ENCODE measurements around the gene GAPVD1. TPM values are rescaled to one million over a fixed set of nuclear protein-coding genes. Genes with fewer than 3 reads are reported as not detected.

The GAPVD1 gene
- total and polyA plus RNA-seq, 10 of the 15 experiments (the other 5 are each of a cell fraction or from before 2014, with no cell fraction given): 4.3 to 36.6 (median 25.9) TPM

GRCh38 chr9:125343518-125344275 is 82.1 kb downstream of the GAPVD1 start:
- no peak for TF ChIP-seq EP300 (IDR thresholded peaks at IDR 0.05; ENCODE audit: borderline replicate concordance in 1 of 2, control insufficient read depth in 1 of 2, low read depth in 2 of 2, low read length in 2 of 2)
- TF ChIP-seq CBX3 (IDR thresholded peaks at IDR 0.05; ENCODE audit: borderline replicate concordance, low read depth): no peak
- TF ChIP-seq NRF1 (conservative IDR thresholded peaks at IDR 0.05; ENCODE audit: low read depth, low read length): no peak
- no peak for TF ChIP-seq BRCA1 (IDR thresholded peaks at IDR 0.05; ENCODE audit: low read depth, low read length)
- H3K4me3 ChIP-seq: no peak overlapping the region
- ChIA-PET RAD21 (ENCODE audit: unreplicated experiment) (no interaction called here), SMC1A (ENCODE audit: uncharacterized antibody, unreplicated experiment) (interaction anchor here (0.7 to 1.4 kb wide), 6 partner anchors 8 to 186 kb away, joined by 3 read pairs; no protein-coding TSS in a partner anchor), CTCF (interaction anchor here (1.5 to 1.6 kb wide), 2 partner anchors 108 to 1148 kb away, joined by 3 read pairs; no protein-coding TSS in a partner anchor), POLR2A (interaction anchor here (0.6 kb wide), 4 partner anchors 82 to 618 kb away, joined by 3 to 4 read pairs (median 3); partner anchors contain the start of gene GAPVD1)
- ATAC-seq (no peak), FAIRE-seq (no peak), DNase-seq (ENCODE audit: low read depth, low spot score) (no peak)
- H2AFZ ChIP-seq (ENCODE audit: control insufficient read depth, low read depth, low read length): no peak overlapping the region
- no peak overlapping the region for H3K9ac ChIP-seq (ENCODE audit: control insufficient read depth, insufficient read depth, low read length)
- 77% methylated on average over 3 of the region's 3 CpGs for WGBS (ENCODE audit: insufficient coverage, insufficient replicate concordance, low lambda C conversion rate, missing lambda C conversion rate)
- H3K36me3 ChIP-seq (ENCODE audit: control insufficient read depth in 2 of 2, insufficient read depth in 2 of 2, low read length in 1 of 2): peaks cover 2 to 26% of the 10 kb centered on the region in 2 experiments; a peak in 3 of 4 replicates
- no TSS peak for BruUV-seq (replicated peaks)
- no peaks in the 10 kb centered on the region for H3K4me1 ChIP-seq (ENCODE audit: control insufficient read depth, insufficient read depth, low read length)
- H3K79me2 ChIP-seq (ENCODE audit: control insufficient read depth, insufficient read depth, low read length): no peaks in the 10 kb centered on the region
- H3K27me3 ChIP-seq (replicated peaks in 1 of 2; ENCODE audit: control insufficient read depth in 2 of 2, insufficient read depth in 2 of 2, low read length in 1 of 2): no peaks in the 10 kb centered on the region
- H3K27ac ChIP-seq (ENCODE audit: control insufficient read depth, insufficient read depth): no peak overlapping the region
- no peak overlapping the region for H3K4me2 ChIP-seq (ENCODE audit: control insufficient read depth, insufficient read depth)
- no peaks in the 10 kb centered on the region; the same call in 2 of the 3 replicates for H3K9me3 ChIP-seq (replicated peaks; ENCODE audit: control insufficient read depth, insufficient read depth, low read length)
- no peaks in the 10 kb centered on the region for H4K20me1 ChIP-seq (ENCODE audit: control insufficient read depth, insufficient read depth)
- intact Hi-C loops (cut with micrococcal nuclease; ENCODE audit: unreplicated experiment) (no loop called here), in situ Hi-C loops (cut with MboI) (no loop called here)

GRCh38 chr9:125346080-125346732 is 84.6 kb downstream of the GAPVD1 start:
- H3K36me3 ChIP-seq (ENCODE audit: control insufficient read depth in 2 of 2, insufficient read depth in 2 of 2, low read length in 1 of 2): peaks cover 6 to 29% of the 10 kb centered on the region in 2 experiments; a peak in 3 of 4 replicates
- ChIA-PET CTCF (no interaction called here), RAD21 (ENCODE audit: unreplicated experiment) (no interaction called here), SMC1A (ENCODE audit: uncharacterized antibody, unreplicated experiment) (no interaction called here), POLR2A (interaction anchor here (1.0 kb wide), 1 partner anchor 20 kb away, joined by 3 read pairs; no protein-coding TSS in a partner anchor)
- no peak overlapping the region for H3K9ac ChIP-seq (ENCODE audit: control insufficient read depth, insufficient read depth, low read length)
- in situ Hi-C loops (cut with MboI) (no loop called here), intact Hi-C loops (cut with micrococcal nuclease; ENCODE audit: unreplicated experiment) (no loop called here)
- ATAC-seq (no peak), DNase-seq (ENCODE audit: low read depth, low spot score) (no peak), FAIRE-seq (no peak)
- H3K27me3 ChIP-seq (replicated peaks in 1 of 2; ENCODE audit: control insufficient read depth in 2 of 2, insufficient read depth in 2 of 2, low read length in 1 of 2): no peaks in the 10 kb centered on the region
- H3K27ac ChIP-seq (ENCODE audit: control insufficient read depth, insufficient read depth): no peak overlapping the region
- H2AFZ ChIP-seq (ENCODE audit: control insufficient read depth, low read depth, low read length): no peak overlapping the region
- no peak overlapping the region for H3K4me3 ChIP-seq
- no peak overlapping the region for H3K4me2 ChIP-seq (ENCODE audit: control insufficient read depth, insufficient read depth)
- H4K20me1 ChIP-seq (ENCODE audit: control insufficient read depth, insufficient read depth): no peaks in the 10 kb centered on the region
- no peaks in the 10 kb centered on the region for H3K79me2 ChIP-seq (ENCODE audit: control insufficient read depth, insufficient read depth, low read length)
- no peaks in the 10 kb centered on the region; the same call in 2 of the 3 replicates for H3K9me3 ChIP-seq (replicated peaks; ENCODE audit: control insufficient read depth, insufficient read depth, low read length)
- 80% methylated on average over 3 of the region's 3 CpGs for WGBS (ENCODE audit: insufficient coverage, insufficient replicate concordance, low lambda C conversion rate, missing lambda C conversion rate)
- no TSS peak for BruUV-seq (replicated peaks)
- H3K4me1 ChIP-seq (ENCODE audit: control insufficient read depth, insufficient read depth, low read length): no peaks in the 10 kb centered on the region
- no peak for TF ChIP-seq ZNF622 (IDR thresholded peaks at IDR 0.05)
- TF ChIP-seq TBL1XR1 (IDR thresholded peaks at IDR 0.05; ENCODE audit: low read depth, low read length): no peak
- TF ChIP-seq HDAC2 (IDR thresholded peaks at IDR 0.05): no peak
- no peak for TF ChIP-seq GATAD2B (conservative IDR thresholded peaks at IDR 0.05; ENCODE audit: low read depth)
- TF ChIP-seq ZNF384 (IDR thresholded peaks at IDR 0.05; ENCODE audit: borderline replicate concordance, low read depth, low read length): no peak
- no peak for TF ChIP-seq ETV6 (conservative IDR thresholded peaks at IDR 0.05 in 1 of 2, IDR thresholded peaks at IDR 0.05 in 1 of 2; ENCODE audit: borderline replicate concordance in 1 of 2, low read depth in 1 of 2)
- TF ChIP-seq ASH2L (IDR thresholded peaks at IDR 0.05; ENCODE audit: borderline replicate concordance, low read depth): no peak
- no peak for TF ChIP-seq NR2C1 (IDR thresholded peaks at IDR 0.05)
- no peak for TF ChIP-seq IKZF1 (conservative IDR thresholded peaks at IDR 0.05)
- TF ChIP-seq RBBP5 (conservative IDR thresholded peaks at IDR 0.05): no peak
- no peak for TF ChIP-seq RAD21 (IDR thresholded peaks at IDR 0.05; ENCODE audit: insufficient read depth, low read depth, low read length)
- TF ChIP-seq CREM (IDR thresholded peaks at IDR 0.05; ENCODE audit: low read depth): no peak
- no peak for TF ChIP-seq SMAD5 (IDR thresholded peaks at IDR 0.05; ENCODE audit: low read depth)
- TF ChIP-seq JUND (IDR thresholded peaks at IDR 0.05; ENCODE audit: low read depth, low read length): no peak

Data from GM12878 (cell line).